Stimulated activated CD8-positive, alpha-beta memory T cell treated with anti-CD3 and anti-CD28 coated beads, Interleukin-15, amount 100 ng/mL, for 1 hour (primary cell): Measurements from ENCODE around the gene SOCS7.

Experiments used
- DNase-seq: peaks from one replicate; pipeline ENCODE4 v3.0.0-alpha.2; 2020; ENCODE audit warnings: low read depth

Gene SOCS7

GRCh38 chr17:38364741-38365140 lies 13.1 kb downstream of the SOCS7 start:
- no peak for DNase-seq

DNA sequence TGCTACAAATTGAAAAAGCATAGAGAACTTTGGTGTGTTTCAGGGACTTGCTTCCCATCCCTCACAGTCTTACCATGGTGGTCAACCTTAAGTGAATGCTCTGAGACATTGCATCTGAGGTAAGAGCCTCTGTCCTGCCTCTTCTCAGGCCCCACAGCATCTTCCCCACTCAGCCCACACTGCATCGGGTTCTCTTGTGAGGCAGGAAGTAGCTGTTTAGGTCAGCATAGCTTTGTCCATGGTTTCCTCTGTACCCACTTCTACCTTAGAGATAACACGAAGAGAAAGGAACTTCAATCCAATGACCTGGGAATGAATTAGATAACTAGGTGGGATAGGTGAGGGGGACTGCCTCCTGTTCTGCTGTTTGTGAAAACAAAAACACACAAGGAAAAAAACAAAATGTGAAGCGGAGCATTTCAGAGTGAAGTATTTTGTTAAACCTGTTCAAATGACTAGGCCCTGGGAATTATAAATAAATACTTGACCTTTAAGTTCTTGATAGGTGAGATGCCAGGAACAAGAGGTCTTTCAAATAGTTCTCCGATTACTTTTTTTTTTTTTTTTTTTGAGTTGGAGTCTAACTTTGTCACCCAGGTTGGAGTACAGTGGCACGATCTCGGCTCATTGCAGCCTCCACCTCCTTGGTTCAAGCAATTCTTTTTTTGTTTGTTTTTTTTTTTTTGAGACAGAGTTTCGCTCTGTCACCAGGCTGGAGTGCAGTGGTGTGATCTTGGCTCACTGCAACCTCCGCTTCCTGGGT lies 17.7 kb downstream of the SOCS7 start:
- DNase-seq: no peak

GRCh38 chr17:38379448-38379847 lies 27.8 kb downstream of the SOCS7 start:
- no peak for DNase-seq

DNA sequence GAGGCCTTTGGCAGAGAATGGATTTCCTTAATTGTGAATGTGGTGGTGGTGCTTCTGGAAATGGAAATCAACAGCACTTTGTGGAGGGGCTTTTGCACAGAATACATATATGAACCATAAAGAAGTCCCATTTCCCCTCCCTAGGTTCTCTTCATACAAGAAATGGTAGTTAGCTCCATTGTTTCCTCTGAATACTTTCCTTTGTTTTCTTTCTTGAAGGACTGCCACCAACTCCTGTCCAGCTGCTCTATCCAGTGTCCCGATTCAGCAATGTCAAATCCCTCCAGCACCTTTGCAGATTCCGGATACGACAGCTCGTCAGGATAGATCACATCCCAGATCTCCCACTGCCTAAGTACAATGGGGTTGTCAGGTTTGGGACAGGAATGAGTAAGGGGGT lies 43.4 kb downstream of the SOCS7 start:
- DNase-seq: no peak

GRCh38 chr17:38397227-38397626 lies 45.6 kb downstream of the SOCS7 start:
- DNase-seq: no peak

DNA sequence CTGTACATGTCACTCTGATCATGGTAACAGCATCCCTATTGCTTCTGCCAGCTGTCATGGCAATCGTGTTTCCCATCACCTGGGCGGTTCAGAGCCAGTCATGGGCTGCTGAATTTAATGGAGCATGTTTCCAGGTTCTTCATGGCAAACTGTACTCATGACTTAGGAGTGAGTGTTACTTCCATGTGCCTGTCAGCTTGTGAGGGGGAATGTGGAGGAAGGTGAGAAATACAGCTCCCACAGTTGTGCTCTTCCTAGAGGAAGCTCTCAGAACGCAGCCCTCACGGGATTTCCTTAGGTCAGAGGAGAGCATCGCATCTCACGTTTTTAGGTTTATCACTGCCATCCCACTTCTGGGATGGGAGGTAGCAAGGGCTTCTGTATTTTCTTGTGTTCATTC lies 48.6 kb downstream of the SOCS7 start:
- DNase-seq: no peak

DNA sequence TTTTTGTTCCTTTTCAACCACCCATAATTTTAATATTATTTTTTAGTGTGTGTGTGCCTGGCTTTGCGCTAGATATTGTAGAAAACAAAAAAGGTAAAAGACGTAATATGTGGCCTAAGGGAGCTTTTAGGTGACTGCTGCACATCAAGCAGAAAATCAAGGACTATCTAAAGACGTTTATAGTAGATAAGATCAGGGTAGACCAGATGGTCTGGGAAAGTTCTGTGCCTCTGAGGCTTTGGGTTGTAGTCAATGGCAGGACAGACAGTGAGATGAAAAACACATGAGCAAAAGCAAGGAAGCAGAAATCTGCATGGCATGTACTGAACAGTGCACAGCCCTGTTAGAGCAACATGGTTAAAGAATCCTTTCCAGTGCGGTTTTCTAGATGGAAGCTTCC lies 49.8 kb downstream of the SOCS7 start:
- no peak for DNase-seq

DNA sequence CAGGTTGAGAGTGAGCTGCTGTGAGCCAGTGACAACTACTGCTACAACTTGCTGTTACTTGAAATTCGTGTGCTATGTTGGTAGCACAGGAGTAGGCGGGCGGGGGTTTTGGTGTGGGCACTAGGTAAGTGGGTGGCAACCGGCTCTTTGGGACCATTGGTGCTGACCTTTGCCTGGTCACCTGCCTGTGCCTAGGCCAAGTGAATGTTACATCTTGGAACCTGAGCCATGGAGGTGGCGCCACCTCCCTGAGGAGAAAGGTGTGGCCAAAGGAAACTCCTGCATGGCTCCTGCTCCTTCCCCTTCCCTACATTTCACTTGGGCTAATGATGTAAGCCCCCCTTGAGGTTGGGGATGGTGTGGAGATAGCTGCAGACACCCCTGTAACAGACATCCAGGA lies 51.3 kb downstream of the SOCS7 start:
- no peak for DNase-seq

DNA sequence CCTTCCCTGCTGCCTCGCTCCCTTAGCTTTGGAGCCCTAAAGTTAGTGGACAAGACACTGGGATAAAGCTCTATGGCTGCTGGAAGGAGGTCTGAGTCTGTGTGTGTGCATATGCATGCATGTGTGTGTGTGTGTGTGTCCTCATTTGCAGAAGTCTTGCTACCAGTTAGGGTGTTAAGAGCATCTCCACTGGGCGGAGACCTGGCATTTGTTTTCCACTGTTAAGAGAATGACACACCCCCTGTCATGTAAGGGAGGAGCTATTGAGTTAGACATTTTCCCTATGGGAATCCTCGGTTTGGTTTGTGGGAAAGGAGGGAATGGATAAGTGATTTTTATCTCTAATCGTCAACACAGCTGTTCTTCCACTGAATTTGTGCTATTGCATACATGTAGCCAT lies 51.8 kb downstream of the SOCS7 start:
- no peak for DNase-seq

GRCh38 chr17:38404174-38404943 lies 52.7 kb downstream of the SOCS7 start:
- no peak for DNase-seq

GRCh38 chr17:38405654-38406053 lies 54.0 kb downstream of the SOCS7 start:
- no peak for DNase-seq

GRCh38 chr17:38410201-38410600 lies 58.6 kb downstream of the SOCS7 start:
- DNase-seq: no peak

GRCh38 chr17:38415250-38416194 lies 63.9 kb downstream of the SOCS7 start:
- DNase-seq: no peak

DNA sequence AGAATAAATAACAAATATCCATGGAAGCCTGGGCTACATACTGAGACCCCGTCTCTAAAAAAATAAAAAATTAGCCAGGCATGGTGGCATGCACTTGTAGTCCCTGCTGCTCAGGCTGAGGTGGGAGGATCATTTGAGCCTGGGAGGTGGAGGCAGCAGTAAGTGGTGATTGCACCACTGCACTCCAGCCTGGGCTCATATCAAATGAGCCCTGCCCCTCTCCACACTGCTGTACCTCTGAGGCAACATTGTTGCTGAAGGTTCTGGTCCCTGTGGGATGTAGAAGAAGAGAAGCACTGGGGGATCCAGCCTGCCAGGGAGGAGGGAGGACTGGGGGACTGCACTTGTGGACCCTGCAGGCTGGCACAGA lies 65.2 kb downstream of the SOCS7 start:
- DNase-seq: no peak

DNA sequence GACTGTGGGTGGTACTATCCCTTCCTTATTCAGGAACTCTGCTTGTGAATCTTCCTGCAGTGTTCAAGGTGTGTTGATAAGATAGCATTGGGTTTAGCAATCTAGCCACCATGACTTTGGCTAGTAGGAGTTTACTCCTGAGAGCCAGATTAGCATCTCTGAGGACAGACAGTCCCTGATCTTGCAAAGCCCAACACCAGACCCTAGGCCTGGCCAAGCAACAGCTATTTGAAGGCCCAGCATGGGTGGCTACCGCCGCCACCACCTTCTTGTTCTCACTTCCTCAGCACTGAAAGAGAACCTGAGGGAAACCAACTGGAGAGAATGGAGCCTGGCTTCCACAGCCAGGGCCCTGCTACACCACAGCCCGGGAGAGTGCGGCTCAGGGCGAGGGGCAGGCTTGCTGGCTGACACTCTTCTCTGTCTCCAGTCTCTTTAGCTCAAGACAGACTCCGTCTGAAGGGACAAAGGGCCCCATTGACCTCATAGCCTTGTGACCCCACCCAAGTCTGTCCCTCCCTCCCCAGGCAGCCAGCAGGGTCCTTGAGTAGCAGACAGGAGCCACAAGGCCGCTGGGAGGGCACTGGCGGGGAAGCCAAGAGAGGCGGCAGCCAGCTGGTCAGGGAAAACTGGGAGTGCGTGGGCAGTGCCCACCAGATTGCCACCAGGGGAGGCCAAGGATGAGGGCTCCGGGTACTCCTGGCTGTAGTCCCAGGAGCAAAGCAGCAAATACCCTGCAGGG lies 65.7 kb downstream of the SOCS7 start:
- no peak for DNase-seq

DNA sequence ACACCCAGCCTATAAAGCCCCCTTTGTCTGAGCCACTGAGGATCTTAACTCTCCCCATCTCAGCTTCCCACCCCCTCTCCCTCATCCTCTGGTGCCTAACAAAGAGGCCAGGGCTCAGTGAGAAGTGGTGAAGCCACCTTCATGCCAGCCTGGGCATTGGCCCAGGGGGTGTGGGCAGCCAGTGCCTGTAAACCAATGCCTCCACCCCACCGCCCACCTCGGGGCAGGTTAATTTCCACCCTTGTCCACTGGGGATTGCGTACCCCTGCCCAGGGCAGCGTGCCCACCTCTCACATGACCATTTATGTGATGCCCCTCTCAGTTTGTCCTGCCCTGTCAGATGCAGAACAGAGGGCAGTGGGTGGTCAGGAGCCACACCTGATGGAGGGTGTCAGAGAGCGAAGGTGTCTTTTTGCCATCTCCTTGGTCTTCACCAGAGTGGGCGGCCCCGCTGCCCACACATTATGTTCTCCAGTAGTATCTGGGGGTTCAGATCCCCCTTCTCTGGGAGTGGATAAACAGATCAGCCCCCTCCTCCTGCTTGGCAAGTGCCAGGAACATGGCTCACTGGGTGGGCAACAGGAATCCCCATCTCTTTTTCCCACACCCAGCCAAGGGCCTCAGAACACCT lies 66.5 kb downstream of the SOCS7 start:
- no peak for DNase-seq

GRCh38 chr17:38418693-38419507 lies 67.3 kb downstream of the SOCS7 start:
- no peak for DNase-seq

DNA sequence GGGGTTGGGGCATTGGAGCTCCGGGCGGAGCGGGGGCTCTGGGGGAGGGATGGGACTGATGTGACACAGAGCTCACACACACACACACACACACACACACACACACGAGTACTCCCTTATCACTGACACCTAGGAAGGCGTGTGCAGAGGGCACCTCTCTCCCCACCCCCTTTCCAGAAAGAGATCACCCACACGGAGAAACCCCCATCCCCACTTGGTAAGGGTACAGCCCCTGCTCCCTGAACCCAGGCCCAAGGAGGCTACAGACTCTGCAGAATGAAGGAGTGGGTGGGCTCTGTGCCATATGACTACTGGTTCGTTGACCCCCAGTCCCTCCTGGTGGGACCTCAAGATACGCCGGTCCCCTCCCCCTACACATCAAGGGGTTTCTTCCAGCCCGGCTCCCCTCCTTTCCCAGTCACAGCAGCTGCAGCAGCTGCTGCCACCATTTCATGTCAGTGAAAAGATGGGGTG lies 67.9 kb downstream of the SOCS7 start:
- DNase-seq: no peak

- DNase-seq: no peak
Observed at GRCh38 chr17:38420518-38420917, 68.9 kb downstream of the SOCS7 start.

DNA sequence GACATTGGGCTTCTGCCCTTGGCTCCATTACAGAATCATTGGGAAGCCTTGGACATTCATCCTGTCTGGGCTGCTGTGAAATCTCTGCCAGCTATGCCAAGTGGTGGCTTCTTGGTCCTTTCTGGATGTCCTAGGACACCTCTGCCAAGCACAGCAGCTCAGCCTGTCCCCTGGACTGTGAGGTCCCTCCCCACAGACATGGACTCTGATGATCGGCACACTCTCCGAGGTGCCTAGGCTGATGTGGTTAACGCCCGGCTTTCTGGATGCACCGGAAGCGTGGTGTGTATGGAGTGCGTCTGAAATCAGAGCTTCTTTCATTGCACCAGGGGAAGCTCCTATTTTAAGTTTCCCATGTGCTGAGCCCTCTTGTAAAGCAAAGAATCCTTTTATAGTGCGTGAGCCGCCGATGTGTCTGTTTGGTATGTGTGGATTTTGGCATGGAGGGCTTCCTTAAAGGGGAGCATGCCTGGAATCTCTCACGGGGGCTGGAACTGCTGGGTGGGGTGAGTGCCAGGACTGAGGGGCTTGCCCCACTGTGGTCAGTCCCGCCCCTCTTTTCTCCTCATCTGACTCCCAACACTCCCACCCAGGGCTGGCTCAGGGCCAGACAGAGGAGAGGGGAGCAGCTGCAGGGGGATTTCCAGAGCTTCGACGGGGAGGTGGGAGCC lies 69.7 kb downstream of the SOCS7 start:
- no peak for DNase-seq
